Muscle of leg (tissue), 11 donors: ENCODE results near the gene ME3. TPM values are rescaled to one million over a fixed set of nuclear protein-coding genes. Genes with fewer than 3 reads are reported as not detected.

ENCODE experiments used
- DNase-seq: peaks from one replicate; pipeline ENCODE4 v3.0.0; 2013
- H3K27ac ChIP-seq: one replicate; pipeline ENCODE4 v1.5.1; 2013; ENCODE audit warnings: mild to moderate bottlenecking, low read length, control low read depth
- H3K27me3 ChIP-seq: one replicate; pipeline ENCODE4 v1.6.1; 2013; ENCODE audit warnings: low read length; ENCODE audit not compliant: control insufficient read depth, insufficient read depth
- H3K36me3 ChIP-seq: one replicate; pipeline ENCODE4 v1.6.1; 2013; ENCODE audit warnings: low read length; ENCODE audit not compliant: control insufficient read depth, insufficient read depth
- H3K4me1 ChIP-seq: one replicate; pipeline ENCODE4 v1.6.1; 2013; ENCODE audit warnings: low read length; ENCODE audit not compliant: control insufficient read depth, insufficient read depth
- H3K4me3 ChIP-seq: one replicate; pipeline ENCODE4 v1.5.1; 2013; ENCODE audit warnings: low read length, control low read depth
- H3K9me3 ChIP-seq: replicated peaks from 2 replicates; pipeline ENCODE4 v1.6.1; 2013; ENCODE audit warnings: low read depth, low read length; ENCODE audit not compliant: control insufficient read depth
- WGBS: methylation state at CpG from one replicate; pipeline ENCODE4 v1.1.5; 2013; ENCODE audit warnings: missing lambda C conversion rate; ENCODE audit not compliant: insufficient coverage; 5-methylcytosine and 5-hydroxymethylcytosine counted together
- polyA plus RNA-seq, 8 donors: library from polyadenylated mRNA; unstranded; fragments of 120-200 nt; gene quantifications; one replicate each; pipeline versions ENCODE4 v1.2.1 to v1.2.3, GENCODE V29; 2013; ENCODE audit warnings: inconsistent platforms in 1 of 8, low replicate concordance in 1 of 8; ENCODE audit not compliant: insufficient read length in 8 of 8, insufficient read depth in 1 of 8
- total RNA-seq: library from RNA; stranded (reverse); fragments of 120-200 nt; gene quantifications from one replicate; pipeline ENCODE4 v1.2.4, GENCODE V29; 2013

The ME3 gene
- total and polyA plus RNA-seq, 9 donors = 7.0 to 12.4 (median 9.9) TPM

DNA sequence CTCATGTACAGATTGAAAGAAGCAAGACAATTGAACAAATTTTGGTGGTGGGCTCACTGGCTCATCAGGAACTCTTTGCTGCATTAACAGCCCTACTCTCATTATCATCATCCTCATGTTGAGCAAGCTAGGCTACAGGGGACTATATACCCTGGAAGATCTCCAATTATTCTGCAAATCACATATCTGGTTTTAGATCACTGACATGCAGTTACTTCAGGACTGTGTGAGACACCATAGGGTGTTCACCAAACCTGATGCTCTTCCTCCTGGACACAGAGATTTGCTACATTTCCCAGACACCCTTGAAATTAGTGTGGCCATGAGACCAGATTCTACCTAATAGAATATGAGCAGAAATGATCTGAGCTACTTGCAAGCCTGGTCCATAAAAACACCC lies 23.0 kb upstream of the ME3 start:
- Histone ChIP-seq H3K27me3 (no peaks in the 10 kb centered on the region), H3K36me3 (no peaks in the 10 kb centered on the region), H3K4me1 (no peaks in the 10 kb centered on the region), H3K9me3 (no peaks in the 10 kb centered on the region), H3K27ac (no peak overlapping the region), H3K4me3 (no peak overlapping the region)
- DNase-seq = no peak

DNA sequence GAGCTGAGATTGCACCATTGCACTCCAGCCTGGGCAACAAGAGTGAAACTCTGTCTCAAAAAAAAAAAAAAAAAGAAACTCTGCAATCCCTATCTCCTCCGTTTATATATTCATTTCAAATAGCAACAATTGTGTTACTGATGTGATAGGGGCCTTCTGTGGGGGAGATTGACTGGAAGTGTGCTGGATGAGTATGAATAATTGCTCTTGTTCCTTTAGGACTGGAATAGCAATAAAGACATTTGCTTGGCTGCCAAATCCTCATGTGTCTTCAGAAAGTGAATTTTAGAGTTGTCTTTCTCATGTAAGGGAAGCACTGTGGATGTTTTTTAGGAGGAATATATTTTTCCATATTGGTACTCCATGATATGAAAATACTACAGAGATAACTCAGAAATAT lies 21.1 kb upstream of the ME3 start:
- no peaks in the 10 kb centered on the region for H3K36me3 ChIP-seq
- no peaks in the 10 kb centered on the region for H3K4me1 ChIP-seq
- no peak overlapping the region for H3K27ac ChIP-seq
- WGBS = no CpG with 5 or more reads among the region's 1 CpG
- H3K4me3 ChIP-seq = no peak overlapping the region
- H3K9me3 ChIP-seq = no peaks in the 10 kb centered on the region
- no peaks in the 10 kb centered on the region for H3K27me3 ChIP-seq
- DNase-seq = peak; percentile 56

DNA sequence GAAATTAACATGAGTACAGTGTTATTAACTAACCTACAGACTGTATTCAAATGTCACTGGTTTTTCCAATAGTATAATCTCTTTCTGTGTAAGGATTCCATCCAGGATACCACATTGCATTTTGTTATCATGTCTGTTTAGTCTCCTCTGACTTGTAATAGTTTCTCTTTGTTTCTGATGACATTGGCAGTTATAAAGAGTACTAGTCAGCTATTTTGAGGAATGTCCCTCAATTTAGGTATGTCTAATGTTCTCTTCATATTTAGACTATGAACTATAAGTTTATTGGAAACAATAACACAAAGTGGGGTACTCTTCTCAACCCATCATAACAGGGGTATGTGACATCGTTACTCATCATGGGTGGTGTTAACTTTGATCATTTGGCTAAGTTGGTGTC lies 20.3 kb upstream of the ME3 start:
- Histone ChIP-seq H3K36me3 (no peaks in the 10 kb centered on the region), H3K4me1 (no peaks in the 10 kb centered on the region), H3K27me3 (no peaks in the 10 kb centered on the region), H3K9me3 (no peaks in the 10 kb centered on the region), H3K27ac (no peak overlapping the region), H3K4me3 (no peak overlapping the region)
- DNase-seq = no peak
- no CpG with 5 or more reads among the region's 1 CpG for WGBS

DNA sequence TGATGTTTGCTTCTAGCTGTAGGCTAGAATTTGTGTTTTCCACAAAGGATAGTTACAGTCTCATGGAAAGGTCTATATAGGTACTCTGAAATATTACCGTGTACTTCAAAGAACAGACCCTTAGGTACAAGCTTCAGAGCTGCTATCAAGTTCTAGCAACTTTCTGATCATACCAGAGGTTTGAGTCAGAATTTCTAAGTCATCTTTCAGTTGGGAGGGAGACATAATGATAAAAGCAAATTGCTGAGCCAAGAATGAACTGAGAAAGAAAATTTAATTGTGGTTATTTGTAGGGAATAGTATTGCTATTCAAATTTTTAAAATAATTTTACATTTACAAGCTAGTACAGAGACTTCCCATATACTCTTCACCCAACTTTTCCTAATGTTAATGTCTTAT lies 19.9 kb upstream of the ME3 start:
- no peak overlapping the region for H3K4me3 ChIP-seq
- no peak overlapping the region for H3K27ac ChIP-seq
- WGBS = no CpG with 5 or more reads among the region's 1 CpG
- no peaks in the 10 kb centered on the region for H3K4me1 ChIP-seq
- H3K9me3 ChIP-seq = no peaks in the 10 kb centered on the region
- no peaks in the 10 kb centered on the region for H3K36me3 ChIP-seq
- DNase-seq = no peak
- H3K27me3 ChIP-seq = no peaks in the 10 kb centered on the region

DNA sequence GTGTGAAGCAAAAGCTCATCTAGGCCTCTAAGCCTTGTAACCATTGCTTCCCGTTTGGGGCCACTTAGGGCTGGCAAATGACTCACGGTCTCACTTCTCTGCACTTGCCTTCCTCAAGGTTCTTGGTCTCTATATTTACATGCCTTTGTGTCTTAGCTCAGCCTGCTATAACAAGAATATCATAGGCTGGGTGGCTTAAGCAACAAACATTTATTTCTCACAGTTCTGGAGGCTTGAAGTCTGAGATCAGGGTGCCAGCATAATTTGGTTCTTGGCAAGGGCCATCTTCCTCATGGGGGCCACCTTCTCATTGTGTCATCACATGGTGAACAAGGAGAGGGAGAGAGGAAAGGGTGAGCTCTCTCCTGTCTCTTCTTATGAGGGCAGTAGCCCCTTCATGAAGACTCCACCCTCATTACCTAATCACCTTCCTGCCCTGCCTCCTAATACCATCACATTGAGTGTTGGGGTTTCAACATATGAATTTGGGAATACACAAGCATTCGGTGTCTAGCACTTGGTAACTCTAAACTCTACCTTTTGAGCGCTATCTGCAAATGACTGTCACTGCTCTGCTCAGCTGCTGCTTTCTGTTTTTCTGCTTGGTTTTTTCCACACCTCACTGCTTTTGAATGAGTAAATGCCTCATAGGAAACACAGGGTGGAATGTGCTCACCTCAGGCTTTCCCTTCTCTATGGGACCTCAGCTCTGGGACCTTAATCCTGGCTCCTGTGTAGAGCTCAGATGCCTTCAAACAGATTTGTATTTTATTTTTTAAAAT lies 16.2 kb upstream of the ME3 start:
- H3K4me3 ChIP-seq = no peak overlapping the region
- H3K36me3 ChIP-seq = no peaks in the 10 kb centered on the region
- DNase-seq = no peak
- no peaks in the 10 kb centered on the region for H3K4me1 ChIP-seq
- no peak overlapping the region for H3K27ac ChIP-seq
- H3K27me3 ChIP-seq = no peaks in the 10 kb centered on the region
- H3K9me3 ChIP-seq = no peaks in the 10 kb centered on the region
- WGBS = 80% methylated on average over 2 of the region's 4 CpGs

DNA sequence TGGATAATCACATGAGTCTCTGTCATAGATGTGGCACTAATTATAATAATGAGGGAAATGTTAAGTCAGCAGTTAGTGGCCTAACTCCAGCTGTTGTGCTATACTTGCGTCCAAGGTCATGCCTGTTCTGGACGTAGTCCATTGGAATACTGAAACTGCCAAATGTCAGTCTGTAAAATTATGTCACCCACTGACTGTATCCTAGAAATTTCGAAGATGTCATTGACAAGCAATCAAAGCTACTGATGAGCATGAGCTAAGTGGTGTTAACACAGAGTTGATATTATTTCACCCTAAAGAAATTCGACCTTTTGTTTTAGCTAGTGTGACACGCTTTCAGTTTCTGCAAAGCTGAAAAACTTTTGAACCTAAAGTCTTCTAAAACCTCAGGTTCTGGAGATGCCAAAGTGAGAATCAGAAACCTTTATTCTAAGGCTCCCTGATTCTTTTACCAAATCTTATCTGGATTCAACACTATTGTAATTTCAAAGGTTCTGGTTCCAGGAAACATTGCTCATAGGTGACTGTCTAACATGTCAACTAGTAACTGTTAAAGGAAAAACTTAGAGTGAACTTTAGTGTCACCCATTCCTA lies 14.9 kb upstream of the ME3 start:
- Histone ChIP-seq H3K27ac (no peak overlapping the region), H3K4me3 (no peak overlapping the region), H3K36me3 (no peaks in the 10 kb centered on the region), H3K9me3 (no peaks in the 10 kb centered on the region), H3K27me3 (no peaks in the 10 kb centered on the region), H3K4me1 (no peaks in the 10 kb centered on the region)
- WGBS = 92% methylated on average over 2 of the region's 5 CpGs
- no peak for DNase-seq

DNA sequence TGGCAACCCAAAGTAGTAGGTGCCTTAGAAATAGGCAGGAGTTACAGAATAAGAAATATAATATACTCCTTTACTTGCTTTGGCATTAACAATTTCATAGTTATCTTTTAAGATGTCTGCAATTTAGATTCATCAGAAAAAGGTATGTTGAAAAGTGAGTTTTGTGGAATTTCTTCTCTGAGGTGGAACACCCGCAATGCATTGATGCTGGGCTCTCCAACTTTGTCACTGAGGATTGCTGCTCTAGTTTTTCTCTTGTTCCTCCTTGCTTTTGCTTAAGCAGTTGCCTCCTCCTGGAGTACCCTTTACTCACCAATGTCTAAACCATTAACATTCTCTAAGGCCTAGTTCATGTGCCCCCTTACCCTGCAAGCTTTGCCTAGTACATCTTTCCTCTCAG lies 14.1 kb upstream of the ME3 start:
- no peak for DNase-seq
- H3K4me3 ChIP-seq = no peak overlapping the region
- no peaks in the 10 kb centered on the region for H3K9me3 ChIP-seq
- no peaks in the 10 kb centered on the region for H3K27me3 ChIP-seq
- H3K27ac ChIP-seq = no peak overlapping the region
- no peaks in the 10 kb centered on the region for H3K4me1 ChIP-seq
- no peaks in the 10 kb centered on the region for H3K36me3 ChIP-seq
- 80% methylated on average over 1 of the region's 1 CpG for WGBS

DNA sequence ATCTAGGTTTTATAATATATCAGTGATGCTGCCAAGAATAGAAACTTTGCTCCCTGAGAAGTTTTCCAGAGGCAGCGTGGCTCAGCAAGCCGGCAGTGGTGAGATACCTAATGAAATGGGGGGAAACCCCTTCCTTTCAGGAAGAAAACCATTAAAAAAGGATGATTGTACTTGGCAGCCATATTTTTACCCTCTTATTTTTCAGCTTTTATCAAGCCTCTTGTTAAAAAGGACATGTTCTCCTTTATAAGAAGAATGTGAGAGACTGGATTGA lies 9.0 kb upstream of the ME3 start:
- no CpG with 5 or more reads among the region's 2 CpGs for WGBS
- Histone ChIP-seq H3K4me3 (no peak overlapping the region), H3K36me3 (no peaks in the 10 kb centered on the region), H3K9me3 (no peaks in the 10 kb centered on the region), H3K27me3 (no peaks in the 10 kb centered on the region), H3K4me1 (peaks cover 4% of the 10 kb centered on the region), H3K27ac (no peak overlapping the region)
- DNase-seq = peak; percentile 39

DNA sequence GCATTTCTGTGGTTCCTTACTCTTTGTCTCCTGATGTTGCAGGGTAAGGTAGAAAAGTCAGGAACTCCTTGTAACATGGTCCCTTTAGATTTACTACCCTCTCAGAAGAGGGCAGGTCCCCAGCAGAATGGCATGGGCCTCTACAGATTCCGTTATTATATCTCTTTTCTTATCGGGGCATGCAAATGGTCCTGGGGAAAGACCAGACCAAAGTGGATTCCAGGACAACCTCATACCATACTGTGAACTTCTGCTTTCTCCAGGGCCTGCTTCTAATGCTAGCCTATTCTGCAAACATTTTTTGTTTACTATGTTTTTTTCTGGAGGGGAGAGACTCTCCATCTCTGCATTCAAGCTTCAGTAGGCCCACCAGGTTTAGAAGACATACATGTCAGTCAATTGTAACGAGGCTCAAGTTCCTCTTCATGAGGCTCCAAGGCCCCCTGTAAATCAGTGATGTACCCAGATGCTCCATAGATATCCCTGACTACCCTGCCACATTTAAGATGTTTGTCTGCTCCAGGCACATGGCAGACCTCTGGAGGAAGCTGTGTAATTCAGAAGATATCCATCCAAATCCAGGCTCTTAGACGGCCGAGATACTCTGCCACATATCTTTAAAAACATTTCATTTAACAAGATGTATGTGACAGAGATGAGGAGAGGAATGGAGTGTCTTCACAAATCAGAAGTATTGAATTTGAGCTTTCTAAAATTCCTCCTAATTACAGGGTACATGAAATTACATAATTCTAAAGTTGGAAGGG lies 8.5 kb upstream of the ME3 start:
- H3K27ac ChIP-seq = no peak overlapping the region
- 95% methylated on average over 2 of the region's 5 CpGs for whole genome bisulfite sequencing
- H3K36me3 ChIP-seq = no peaks in the 10 kb centered on the region

DNA sequence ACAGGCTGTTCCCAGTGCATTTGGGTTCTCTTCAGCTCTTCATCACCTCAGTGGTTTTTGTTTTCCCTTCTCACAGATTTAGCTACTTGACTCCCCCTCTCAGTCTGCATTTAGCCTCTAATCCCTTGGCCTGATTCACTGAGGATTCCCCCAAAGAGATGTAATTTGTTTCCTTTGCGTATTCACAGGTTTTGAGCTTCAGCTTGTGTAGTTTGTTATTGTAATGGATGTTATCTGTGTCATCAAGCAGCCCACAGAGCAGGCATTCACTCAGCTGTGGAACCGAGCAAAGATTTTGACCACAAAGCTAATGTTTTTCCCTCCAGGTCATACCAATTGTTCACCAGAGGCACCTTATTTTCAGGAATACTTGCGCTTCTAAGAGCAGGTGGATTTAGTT lies 6.4 kb upstream of the ME3 start:
- WGBS = no CpG with 5 or more reads among the region's 3 CpGs
- H3K4me1 ChIP-seq = peaks cover 4% of the 10 kb centered on the region
- no peaks in the 10 kb centered on the region for H3K9me3 ChIP-seq
- H3K4me3 ChIP-seq = no peak overlapping the region
- no peak overlapping the region for H3K27ac ChIP-seq
- no peaks in the 10 kb centered on the region for H3K27me3 ChIP-seq
- DNase-seq = peak; percentile 45
- H3K36me3 ChIP-seq = no peaks in the 10 kb centered on the region

More for the DNA sequence above, 8.5 kb upstream of the ME3 start:
- DNase-seq = no peak
- Histone ChIP-seq H3K4me1 (peaks cover 4% of the 10 kb centered on the region), H3K4me3 (no peak overlapping the region), H3K9me3 (no peaks in the 10 kb centered on the region), H3K27me3 (no peaks in the 10 kb centered on the region)
